NCI-H2107 (cell line): ENCODE measurements around the gene GHSR.

Experiments
- DNase-seq: peaks from one replicate; lab custom pipeline; 2025; lab: John Stamatoyannopoulos, UW

GHSR gene

GRCh38 chr3:172447611-172448579 is at the start of gene GHSR:
Gene GHSR (minus strand): TSS chr3:172448456. CDS start chr3:172448413, 43 bp downstream.
- DNase-seq = no peak

GRCh38 chr3:172490198-172490669 is 42.0 kb upstream of the GHSR start:
- DNase-seq = peak; percentile 80

- DNase-seq = no peak
Measured at GRCh38 chr3:172478116-172478515, 29.9 kb upstream of the GHSR start.

GRCh38 chr3:172476347-172476746 is 28.1 kb upstream of the GHSR start:
- no peak for DNase-seq

GRCh38 chr3:172475703-172476102 is 27.4 kb upstream of the GHSR start:
- DNase-seq = no peak

GRCh38 chr3:172471903-172472302 is 23.6 kb upstream of the GHSR start:
- DNase-seq = no peak

- DNase-seq = no peak
Measured at GRCh38 chr3:172470588-172470987, 22.3 kb upstream of the GHSR start.

GRCh38 chr3:172467170-172467824 is 19.0 kb upstream of the GHSR start:
- no peak for DNase-seq

- no peak for DNase-seq
Measured at GRCh38 chr3:172466553-172467130, 18.4 kb upstream of the GHSR start.

- DNase-seq = no peak
Measured at GRCh38 chr3:172465281-172465680, 17.0 kb upstream of the GHSR start.

- DNase-seq = no peak
Measured at GRCh38 chr3:172464306-172464705, 16.1 kb upstream of the GHSR start.

GRCh38 chr3:172461530-172462138 is 13.4 kb upstream of the GHSR start:
- no peak for DNase-seq

- no peak for DNase-seq
Measured at GRCh38 chr3:172456404-172456803, 8.1 kb upstream of the GHSR start.

GRCh38 chr3:172454180-172454579 is 5.9 kb upstream of the GHSR start:
- no peak for DNase-seq

- no peak for DNase-seq
Measured at GRCh38 chr3:172449466-172450149, 1.4 kb upstream of the GHSR start.

- no peak for DNase-seq
Measured at GRCh38 chr3:172448661-172449465, 607 bp upstream of the GHSR start.

- DNase-seq = no peak
Measured at GRCh38 chr3:172446198-172446597, 2.1 kb downstream of the GHSR start.

GRCh38 chr3:172444821-172445220 is 3.4 kb downstream of the GHSR start:
- DNase-seq = no peak

GRCh38 chr3:172442606-172443005 is 5.7 kb downstream of the GHSR start:
- DNase-seq = no peak

- no peak for DNase-seq
Measured at GRCh38 chr3:172441581-172441980, 6.7 kb downstream of the GHSR start.

- DNase-seq = no peak
Measured at GRCh38 chr3:172438186-172438585, 10.1 kb downstream of the GHSR start.
